Tibial nerve (tissue), 4 donors: ENCODE measurements around the gene PPP1R16B.

Source experiments
- CTCF ChIP-seq, 5 experiments: fragments of 200-600 bp in 3 of 5; fragments of 450-650 bp in 2 of 5; sonication (generic) in 3 of 5; IDR thresholded peaks; one replicate each; pipeline ENCODE4 v1.5.1; 2016 to 2019; ENCODE audit warnings: antibody characterized with exemption in 5 of 5, mild to moderate bottlenecking in 3 of 5, moderate library complexity in 2 of 5
- EP300 ChIP-seq, 2 donors: sonication (generic); formaldehyde crosslinking; IDR thresholded peaks; one replicate each; pipeline ENCODE4 v1.6.1; 2017; ENCODE audit warnings: antibody characterized with exemption in 2 of 2, mild to moderate bottlenecking in 1 of 2
- POLR2A ChIP-seq, 2 donors: fragments of 450-650 bp; IDR thresholded peaks; one replicate each; pipeline ENCODE4 v1.6.1; 2017; ENCODE audit warnings: antibody characterized with exemption in 2 of 2, mild to moderate bottlenecking in 2 of 2, moderate library complexity in 2 of 2

DNA sequence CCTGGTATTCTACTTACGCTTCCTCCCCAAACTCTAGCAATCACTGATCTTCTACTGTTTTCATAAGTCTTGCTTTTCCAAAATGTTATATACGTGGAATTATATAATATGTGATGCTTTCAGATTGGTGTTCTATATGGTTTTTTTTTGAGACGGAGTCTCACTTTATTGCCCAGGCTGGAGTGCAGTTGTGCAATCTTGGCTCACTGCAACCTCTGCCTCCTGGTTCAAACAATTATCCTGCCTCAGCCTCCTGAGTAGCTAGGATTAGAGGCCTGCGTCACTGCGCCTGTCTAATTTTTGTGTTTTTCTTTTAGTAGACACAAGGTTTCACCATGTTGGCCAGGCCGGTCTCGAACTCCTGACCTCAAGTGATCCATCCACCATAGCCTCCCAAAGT lies 109.9 kb downstream of the PPP1R16B start:
- TF ChIP-seq EP300 (IDR thresholded peaks at IDR 0.05) (no peak), CTCF (IDR thresholded peaks at IDR 0.05) (no peak), POLR2A (IDR thresholded peaks at IDR 0.05) (no peak)
